H1 (cell line): ENCODE measurements around the gene RNF128. TPM values are rescaled to one million over a fixed set of nuclear protein-coding genes. Genes with fewer than 3 reads are reported as not detected.

Experiments used
- CTCF ChIA-PET: fragments of 300-600 bp; sonication (Branson Sonifier 250); formaldehyde crosslinking; loops from one replicate; lab custom pipeline; 2021; ENCODE audit not compliant: partially characterized antibody; lab: Charles Lee
- POLR2A ChIA-PET: fragments of 300-600 bp; sonication (Branson Sonifier 250); formaldehyde crosslinking; loops from one replicate; lab custom pipeline; 2021; ENCODE audit warnings: inconsistent platforms; ENCODE audit not compliant: partially characterized antibody; lab: Charles Lee
- DNase-seq, 2 experiments: peaks; one replicate each; pipeline versions ENCODE4 v3.0.0 to v3.0.0-alpha.2; 2010 to 2022; ENCODE audit warnings: low spot score in 2 of 2, low read depth in 1 of 2, mixed read lengths in 1 of 2
- FAIRE-seq: peaks from 2 replicates; lab custom pipeline; 2011; peaks lifted over from hg19 to GRCh38; lab: Jason Lieb, UNC
- H2AFZ ChIP-seq: 2 replicates; pipeline ENCODE4 v1.8.1; 2012; ENCODE audit warnings: low read length, inconsistent platforms
- H2AK5ac ChIP-seq: 2 replicates; pipeline ENCODE4 v1.6.1; 2013; ENCODE audit warnings: low read depth, low read length
- H2BK120ac ChIP-seq: replicated peaks from 2 replicates; pipeline ENCODE3; 2013; ENCODE audit warnings: low read depth, low read length, inconsistent platforms
- H2BK12ac ChIP-seq: 2 replicates; pipeline ENCODE4 v1.6.1; 2013; ENCODE audit warnings: low read depth, low read length
- H2BK15ac ChIP-seq: 2 replicates; pipeline ENCODE4 v1.6.1; 2013; ENCODE audit warnings: low read length
- H2BK20ac ChIP-seq: 2 replicates; pipeline ENCODE4 v1.6.1; 2013; ENCODE audit warnings: low read length
- H2BK5ac ChIP-seq: 2 replicates; pipeline ENCODE4 v1.6.1; 2013; ENCODE audit warnings: low read depth, low read length
- H3K14ac ChIP-seq: 2 replicates; pipeline ENCODE4 v1.6.1; 2013; ENCODE audit warnings: inconsistent platforms; ENCODE audit not compliant: insufficient read length
- H3K18ac ChIP-seq: 2 replicates; pipeline ENCODE4 v1.6.1; 2013; ENCODE audit warnings: low read length; ENCODE audit errors: extremely low read depth
- H3K23ac ChIP-seq: 2 replicates; pipeline ENCODE4 v1.6.1; 2013; ENCODE audit warnings: inconsistent platforms; ENCODE audit not compliant: insufficient read length
- H3K23me2 ChIP-seq: 2 replicates; pipeline ENCODE4 v1.6.1; 2013; ENCODE audit warnings: low read depth, low read length
- H3K27ac ChIP-seq: 2 replicates; pipeline ENCODE4 v1.6.1; 2011; ENCODE audit warnings: low read depth, low read length, inconsistent platforms
- H3K27me3 ChIP-seq, 4 experiments: replicated peaks in 1 of 4; 1 replicate in 1 of 4; 2 replicates in 3 of 4; pipeline versions ENCODE4 v1.6.1 to v1.8.1; 2011 to 2013; ENCODE audit warnings: low read length in 3 of 4, mild to moderate bottlenecking in 3 of 4, inconsistent platforms in 2 of 4, mixed read lengths in 2 of 4, moderate library complexity in 1 of 4; ENCODE audit not compliant: control insufficient read depth in 3 of 4, insufficient read depth in 3 of 4; ENCODE audit errors: extremely low read depth in 1 of 4
- H3K36me3 ChIP-seq, 4 experiments: 2 replicates each; pipeline versions ENCODE4 v1.6.1 to v1.8.1; 2011 to 2013; ENCODE audit warnings: mild to moderate bottlenecking in 4 of 4, low read length in 3 of 4, moderate library complexity in 2 of 4, control low read depth in 1 of 4, inconsistent platforms in 1 of 4; ENCODE audit not compliant: insufficient read depth in 4 of 4, control insufficient read depth in 2 of 4
- H3K4ac ChIP-seq: replicated peaks from 2 replicates; pipeline ENCODE3; 2013; ENCODE audit warnings: low read length, low read depth, mixed read lengths, inconsistent platforms; ENCODE audit not compliant: insufficient read length
- H3K4me1 ChIP-seq, 4 experiments: replicated peaks in 1 of 4; 1 replicate in 1 of 4; 2 replicates in 3 of 4; pipeline versions ENCODE4 v1.6.1 to v1.8.1; 2011 to 2013; ENCODE audit warnings: low read length in 3 of 4, inconsistent platforms in 2 of 4, mixed read lengths in 1 of 4; ENCODE audit not compliant: insufficient read depth in 4 of 4, control insufficient read depth in 3 of 4
- H3K4me2 ChIP-seq, 2 experiments: 2 replicates each; pipeline versions ENCODE4 v1.6.1 to v1.8.1; 2011 to 2013; ENCODE audit warnings: low read depth in 2 of 2, low read length in 2 of 2, control low read depth in 1 of 2, inconsistent platforms in 1 of 2, mild to moderate bottlenecking in 1 of 2; ENCODE audit not compliant: insufficient read depth in 1 of 2
- H3K4me3 ChIP-seq, 4 experiments: fragments of 200-600, 300-600 bp in 1 of 4; sonication (generic), shearing (Covaris generic), sonication (Bioruptor Twin) in 1 of 4; 2 replicates each; pipeline versions ENCODE4 v1.5.1 to v1.8.1; 2011 to 2016; ENCODE audit warnings: low read length in 4 of 4, low read depth in 3 of 4, control low read depth in 2 of 4, inconsistent platforms in 2 of 4, mild to moderate bottlenecking in 2 of 4, mixed read lengths in 1 of 4, moderate library complexity in 1 of 4; ENCODE audit not compliant: insufficient read depth in 2 of 4; ENCODE audit errors: extremely low read depth in 1 of 4
- H3K56ac ChIP-seq: replicated peaks from 2 replicates; pipeline ENCODE3; 2013; ENCODE audit warnings: low read depth, mild to moderate bottlenecking, mixed read lengths, low read length, inconsistent platforms; ENCODE audit not compliant: insufficient read length
- H3K79me1 ChIP-seq: 2 replicates; pipeline ENCODE4 v1.6.1; 2013; ENCODE audit warnings: low read depth, low read length, control low read depth
- H3K79me2 ChIP-seq, 2 experiments: 2 replicates each; pipeline versions ENCODE4 v1.6.1 to v1.8.1; 2012 to 2013; ENCODE audit warnings: low read length in 2 of 2, mild to moderate bottlenecking in 2 of 2, inconsistent platforms in 1 of 2; ENCODE audit not compliant: insufficient read depth in 2 of 2, control insufficient read depth in 1 of 2
- H3K9ac ChIP-seq, 4 experiments: replicated peaks in 1 of 4; 1 replicate in 1 of 4; 2 replicates in 3 of 4; pipeline versions ENCODE4 v1.6.1 to v1.8.1; 2011 to 2013; ENCODE audit warnings: low read depth in 3 of 4, low read length in 3 of 4, control low read depth in 2 of 4, mild to moderate bottlenecking in 2 of 4, moderate library complexity in 2 of 4, inconsistent platforms in 1 of 4; ENCODE audit errors: extremely low read depth in 1 of 4
- H3K9me3 ChIP-seq, 2 experiments: 2 replicates each; pipeline versions ENCODE4 v1.6.1 to v1.8.1; 2012 to 2013; ENCODE audit warnings: mild to moderate bottlenecking in 2 of 2, moderate library complexity in 2 of 2, control low read depth in 1 of 2, inconsistent platforms in 1 of 2, low read depth in 1 of 2, low read length in 1 of 2, mixed read lengths in 1 of 2; ENCODE audit not compliant: insufficient read depth in 2 of 2
- H4K20me1 ChIP-seq, 2 experiments: replicated peaks in 1 of 2; 2 replicates each; pipeline versions ENCODE3 to v1.8.1; 2011 to 2013; ENCODE audit warnings: inconsistent platforms in 2 of 2, low read length in 2 of 2, mild to moderate bottlenecking in 1 of 2; ENCODE audit not compliant: insufficient read depth in 2 of 2, control insufficient read depth in 1 of 2
- H4K5ac ChIP-seq: 2 replicates; pipeline ENCODE4 v1.6.1; 2013; ENCODE audit warnings: low read length, low read depth, mixed read lengths, inconsistent platforms; ENCODE audit not compliant: insufficient read length
- H4K8ac ChIP-seq: 2 replicates; pipeline ENCODE4 v1.8.0; 2013; ENCODE audit warnings: mild to moderate bottlenecking, moderate library complexity, low read length, inconsistent platforms; ENCODE audit not compliant: insufficient read depth; ENCODE audit errors: extremely low read depth
- H4K91ac ChIP-seq: replicated peaks from 2 replicates; pipeline ENCODE3; 2013; ENCODE audit warnings: low read length, mixed read lengths, inconsistent platforms; ENCODE audit not compliant: insufficient read length
- CBX8 ChIP-seq: fragments of 300-800, 300-1000 bp; sonication (generic); IDR thresholded peaks from 2 replicates; pipeline ENCODE4 v1.7.1; 2016; ENCODE audit warnings: low read depth, low read length, borderline replicate concordance
- polyA plus RNA-seq, 7 experiments: library from polyadenylated mRNA; depleted of rRNA in 3 of 7; stranded (reverse) in 5 of 7; unstranded in 2 of 7; fragments of >200 nt in 5 of 7; fragments of 200-250 nt in 2 of 7; gene quantifications; 1 replicate in 5 of 7; 2 replicates in 1 of 7; 4 replicates in 1 of 7; pipeline versions ENCODE4 v1.2.1 to v1.2.3, GENCODE V29; 2011 to 2013; ENCODE audit warnings: missing spikeins in 2 of 7, mixed read lengths in 2 of 7
- total RNA-seq: library from RNA; stranded (reverse); fragmentation: NEBNext Ultra II Directional; extraction: Animal tissue kit (Norgen Biotek cat#: 25700); gene quantifications from 2 replicates; pipeline ENCODE4 v1.2.1, GENCODE V29; 2021
- TF ChIP-seq, protein P1 (sequence below): fragments of 300-600 bp; sonication (generic); IDR thresholded peaks from 2 replicates; pipeline ENCODE4 v1.7.1; 2012; ENCODE audit warnings: low read length, moderate library complexity, mild to moderate bottlenecking, inconsistent platforms; ENCODE audit not compliant: insufficient replicate concordance

Gene RNF128
- total and polyA plus RNA-seq, 2 of the 8 experiments (the other 6 are each of a cell fraction or from before 2014, with no cell fraction given): 0.74 to 2.0 TPM

DNA sequence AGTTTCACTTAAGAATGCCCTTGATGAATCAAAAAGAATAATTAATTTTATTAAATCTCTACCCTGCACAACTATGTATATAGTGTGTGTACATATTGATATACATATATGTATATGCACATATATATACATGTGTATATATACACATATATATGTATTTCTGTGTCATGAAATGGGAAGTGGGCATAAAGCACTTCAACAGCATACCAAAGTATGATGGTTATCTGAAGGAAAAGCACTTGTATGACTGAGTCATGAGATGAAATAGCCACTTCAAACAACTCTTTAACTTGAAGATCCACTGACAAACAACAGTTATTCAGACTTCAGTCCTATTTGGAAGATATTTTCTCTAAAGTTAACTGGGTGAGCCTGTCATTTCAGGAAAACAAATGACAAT is 16.3 kb downstream of the RNF128 start:
- H3K14ac ChIP-seq: no peak overlapping the region
- no peak overlapping the region for H4K91ac ChIP-seq
- H4K20me1 ChIP-seq: no peaks in the 10 kb centered on the region
- H3K4me3 ChIP-seq: no peak overlapping the region
- no peak overlapping the region for H4K8ac ChIP-seq
- H2BK15ac ChIP-seq: no peak overlapping the region
- no peak overlapping the region for H4K5ac ChIP-seq
- no peak overlapping the region for H3K18ac ChIP-seq
- H3K79me1 ChIP-seq: no peaks in the 10 kb centered on the region
- ChIA-PET POLR2A (no interaction called here), CTCF (no interaction called here)
- no peaks in the 10 kb centered on the region for H3K36me3 ChIP-seq
- H3K4ac ChIP-seq: no peak overlapping the region
- H3K4me1 ChIP-seq: no peaks in the 10 kb centered on the region
- H3K23me2 ChIP-seq: no peaks in the 10 kb centered on the region
- no peak overlapping the region for H2BK12ac ChIP-seq
- DNase-seq: no peak
- H3K56ac ChIP-seq: no peak overlapping the region
- H3K9me3 ChIP-seq: no peaks in the 10 kb centered on the region
- no peak overlapping the region for H3K4me2 ChIP-seq
- H2BK20ac ChIP-seq: no peak overlapping the region
- no peak overlapping the region for H3K27ac ChIP-seq
- H3K9ac ChIP-seq: no peak overlapping the region
- no peaks in the 10 kb centered on the region for H3K27me3 ChIP-seq
- no peak overlapping the region for H2BK5ac ChIP-seq
- H3K23ac ChIP-seq: no peak overlapping the region
- no peak for FAIRE-seq
- H3K79me2 ChIP-seq: no peaks in the 10 kb centered on the region
- H2AFZ ChIP-seq: no peak overlapping the region
- no peak overlapping the region for H2AK5ac ChIP-seq
- no peak overlapping the region for H2BK120ac ChIP-seq
- TF ChIP-seq, protein P1, sequence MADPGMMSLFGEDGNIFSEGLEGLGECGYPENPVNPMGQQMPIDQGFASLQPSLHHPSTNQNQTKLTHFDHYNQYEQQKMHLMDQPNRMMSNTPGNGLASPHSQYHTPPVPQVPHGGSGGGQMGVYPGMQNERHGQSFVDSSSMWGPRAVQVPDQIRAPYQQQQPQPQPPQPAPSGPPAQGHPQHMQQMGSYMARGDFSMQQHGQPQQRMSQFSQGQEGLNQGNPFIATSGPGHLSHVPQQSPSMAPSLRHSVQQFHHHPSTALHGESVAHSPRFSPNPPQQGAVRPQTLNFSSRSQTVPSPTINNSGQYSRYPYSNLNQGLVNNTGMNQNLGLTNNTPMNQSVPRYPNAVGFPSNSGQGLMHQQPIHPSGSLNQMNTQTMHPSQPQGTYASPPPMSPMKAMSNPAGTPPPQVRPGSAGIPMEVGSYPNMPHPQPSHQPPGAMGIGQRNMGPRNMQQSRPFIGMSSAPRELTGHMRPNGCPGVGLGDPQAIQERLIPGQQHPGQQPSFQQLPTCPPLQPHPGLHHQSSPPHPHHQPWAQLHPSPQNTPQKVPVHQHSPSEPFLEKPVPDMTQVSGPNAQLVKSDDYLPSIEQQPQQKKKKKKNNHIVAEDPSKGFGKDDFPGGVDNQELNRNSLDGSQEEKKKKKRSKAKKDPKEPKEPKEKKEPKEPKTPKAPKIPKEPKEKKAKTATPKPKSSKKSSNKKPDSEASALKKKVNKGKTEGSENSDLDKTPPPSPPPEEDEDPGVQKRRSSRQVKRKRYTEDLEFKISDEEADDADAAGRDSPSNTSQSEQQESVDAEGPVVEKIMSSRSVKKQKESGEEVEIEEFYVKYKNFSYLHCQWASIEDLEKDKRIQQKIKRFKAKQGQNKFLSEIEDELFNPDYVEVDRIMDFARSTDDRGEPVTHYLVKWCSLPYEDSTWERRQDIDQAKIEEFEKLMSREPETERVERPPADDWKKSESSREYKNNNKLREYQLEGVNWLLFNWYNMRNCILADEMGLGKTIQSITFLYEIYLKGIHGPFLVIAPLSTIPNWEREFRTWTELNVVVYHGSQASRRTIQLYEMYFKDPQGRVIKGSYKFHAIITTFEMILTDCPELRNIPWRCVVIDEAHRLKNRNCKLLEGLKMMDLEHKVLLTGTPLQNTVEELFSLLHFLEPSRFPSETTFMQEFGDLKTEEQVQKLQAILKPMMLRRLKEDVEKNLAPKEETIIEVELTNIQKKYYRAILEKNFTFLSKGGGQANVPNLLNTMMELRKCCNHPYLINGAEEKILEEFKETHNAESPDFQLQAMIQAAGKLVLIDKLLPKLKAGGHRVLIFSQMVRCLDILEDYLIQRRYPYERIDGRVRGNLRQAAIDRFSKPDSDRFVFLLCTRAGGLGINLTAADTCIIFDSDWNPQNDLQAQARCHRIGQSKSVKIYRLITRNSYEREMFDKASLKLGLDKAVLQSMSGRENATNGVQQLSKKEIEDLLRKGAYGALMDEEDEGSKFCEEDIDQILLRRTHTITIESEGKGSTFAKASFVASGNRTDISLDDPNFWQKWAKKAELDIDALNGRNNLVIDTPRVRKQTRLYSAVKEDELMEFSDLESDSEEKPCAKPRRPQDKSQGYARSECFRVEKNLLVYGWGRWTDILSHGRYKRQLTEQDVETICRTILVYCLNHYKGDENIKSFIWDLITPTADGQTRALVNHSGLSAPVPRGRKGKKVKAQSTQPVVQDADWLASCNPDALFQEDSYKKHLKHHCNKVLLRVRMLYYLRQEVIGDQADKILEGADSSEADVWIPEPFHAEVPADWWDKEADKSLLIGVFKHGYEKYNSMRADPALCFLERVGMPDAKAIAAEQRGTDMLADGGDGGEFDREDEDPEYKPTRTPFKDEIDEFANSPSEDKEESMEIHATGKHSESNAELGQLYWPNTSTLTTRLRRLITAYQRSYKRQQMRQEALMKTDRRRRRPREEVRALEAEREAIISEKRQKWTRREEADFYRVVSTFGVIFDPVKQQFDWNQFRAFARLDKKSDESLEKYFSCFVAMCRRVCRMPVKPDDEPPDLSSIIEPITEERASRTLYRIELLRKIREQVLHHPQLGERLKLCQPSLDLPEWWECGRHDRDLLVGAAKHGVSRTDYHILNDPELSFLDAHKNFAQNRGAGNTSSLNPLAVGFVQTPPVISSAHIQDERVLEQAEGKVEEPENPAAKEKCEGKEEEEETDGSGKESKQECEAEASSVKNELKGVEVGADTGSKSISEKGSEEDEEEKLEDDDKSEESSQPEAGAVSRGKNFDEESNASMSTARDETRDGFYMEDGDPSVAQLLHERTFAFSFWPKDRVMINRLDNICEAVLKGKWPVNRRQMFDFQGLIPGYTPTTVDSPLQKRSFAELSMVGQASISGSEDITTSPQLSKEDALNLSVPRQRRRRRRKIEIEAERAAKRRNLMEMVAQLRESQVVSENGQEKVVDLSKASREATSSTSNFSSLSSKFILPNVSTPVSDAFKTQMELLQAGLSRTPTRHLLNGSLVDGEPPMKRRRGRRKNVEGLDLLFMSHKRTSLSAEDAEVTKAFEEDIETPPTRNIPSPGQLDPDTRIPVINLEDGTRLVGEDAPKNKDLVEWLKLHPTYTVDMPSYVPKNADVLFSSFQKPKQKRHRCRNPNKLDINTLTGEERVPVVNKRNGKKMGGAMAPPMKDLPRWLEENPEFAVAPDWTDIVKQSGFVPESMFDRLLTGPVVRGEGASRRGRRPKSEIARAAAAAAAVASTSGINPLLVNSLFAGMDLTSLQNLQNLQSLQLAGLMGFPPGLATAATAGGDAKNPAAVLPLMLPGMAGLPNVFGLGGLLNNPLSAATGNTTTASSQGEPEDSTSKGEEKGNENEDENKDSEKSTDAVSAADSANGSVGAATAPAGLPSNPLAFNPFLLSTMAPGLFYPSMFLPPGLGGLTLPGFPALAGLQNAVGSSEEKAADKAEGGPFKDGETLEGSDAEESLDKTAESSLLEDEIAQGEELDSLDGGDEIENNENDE: no peak
- TF ChIP-seq CBX8: no peak
